GM23338 (cell line): ENCODE results near the gene MAD1L1. TPM values are rescaled to one million over a fixed set of nuclear protein-coding genes. Genes with fewer than 3 reads are reported as not detected.

ENCODE experiments used
- ATAC-seq: fragments of 200-7000 bp; cut with Tn5 transposase; 3 replicates; pipeline ENCODE4 v1.9.1; 2020
- DNase-seq: peaks from one replicate; pipeline ENCODE4 v3.0.0-alpha.2; 2015; ENCODE audit warnings: low spot score
- H2AFZ ChIP-seq: fragments of 200-600 bp; sonication (generic); 2 replicates; pipeline ENCODE4 v1.8.0; 2016; ENCODE audit warnings: antibody characterized with exemption, mild to moderate bottlenecking, moderate library complexity
- H3F3A ChIP-seq: fragments of 200-600 bp; sonication (generic); replicated peaks from 2 replicates; pipeline ENCODE4 v1.8.0; 2017; ENCODE audit warnings: antibody characterized with exemption, mixed run types, low read depth
- H3K27ac ChIP-seq: fragments of 200-600 bp; sonication (generic); 2 replicates; pipeline ENCODE4 v1.6.1; 2016; ENCODE audit warnings: low read depth
- H3K27me3 ChIP-seq: fragments of 200-600 bp; sonication (generic); 2 replicates; pipeline ENCODE4 v1.8.0; 2016; ENCODE audit warnings: mild to moderate bottlenecking, mixed run types, moderate library complexity; ENCODE audit not compliant: insufficient read depth
- H3K36me3 ChIP-seq: fragments of 200-600 bp; sonication (generic); 2 replicates; pipeline ENCODE4 v1.8.0; 2016; ENCODE audit warnings: mild to moderate bottlenecking; ENCODE audit not compliant: insufficient read depth
- H3K4me1 ChIP-seq: fragments of 200-600 bp; sonication (generic); 2 replicates; pipeline ENCODE4 v1.8.0; 2016; ENCODE audit warnings: mild to moderate bottlenecking, moderate library complexity; ENCODE audit not compliant: insufficient read depth
- H3K4me2 ChIP-seq: fragments of 200-600 bp; sonication (generic); 2 replicates; pipeline ENCODE4 v1.7.1; 2017; ENCODE audit warnings: mixed run types
- H3K4me3 ChIP-seq: fragments of 200-600 bp; sonication (generic); 2 replicates; pipeline ENCODE4 v1.6.1; 2016; ENCODE audit warnings: mixed run types
- H3K79me2 ChIP-seq: fragments of 200-600 bp; sonication (generic); replicated peaks from 2 replicates; pipeline ENCODE4 v1.8.0; 2017; ENCODE audit warnings: mild to moderate bottlenecking; ENCODE audit not compliant: insufficient read depth
- H3K9me2 ChIP-seq: fragments of 200-600 bp; sonication (generic); 2 replicates; pipeline ENCODE4 v1.8.0; 2017; ENCODE audit not compliant: insufficient read depth
- H4K20me1 ChIP-seq: fragments of 200-600 bp; sonication (generic); replicated peaks from 2 replicates; pipeline ENCODE4 v1.8.0; 2017; ENCODE audit warnings: mild to moderate bottlenecking; ENCODE audit not compliant: insufficient read depth
- H3K27ac Mint-ChIP-seq: 2 replicates; pipeline ENCODE4 v1.8.0; 2020; ENCODE audit warnings: inconsistent platforms, mild to moderate bottlenecking, moderate library complexity, mixed read lengths
- H3K27me3 Mint-ChIP-seq: 3 replicates; pipeline ENCODE4 v1.8.0; 2022; ENCODE audit warnings: low read depth, mild to moderate bottlenecking, moderate library complexity, mixed read lengths, inconsistent platforms; ENCODE audit not compliant: insufficient read depth, poor library complexity
- H3K36me3 Mint-ChIP-seq: 3 replicates; pipeline ENCODE4 v1.8.0; 2021; ENCODE audit warnings: low read depth, mild to moderate bottlenecking, inconsistent platforms, moderate library complexity, mixed read lengths
- H3K4me1 Mint-ChIP-seq: 3 replicates; pipeline ENCODE4 v1.8.0; 2020; ENCODE audit warnings: mild to moderate bottlenecking, inconsistent platforms, mixed read lengths
- H3K4me3 Mint-ChIP-seq: 3 replicates; pipeline ENCODE4 v1.8.0; 2021; ENCODE audit warnings: moderate library complexity, mild to moderate bottlenecking, inconsistent platforms, mixed read lengths
- H3K9me3 Mint-ChIP-seq: 3 replicates; pipeline ENCODE4 v1.8.0; 2020; ENCODE audit warnings: moderate library complexity, mild to moderate bottlenecking, inconsistent platforms, mixed read lengths
- CTCF ChIP-seq, 2 experiments: fragments of 200-600 bp in 1 of 2; sonication (generic) in 1 of 2; conservative IDR thresholded peaks; 2 replicates each; pipeline versions ENCODE4 v1.5.1 to v1.6.1; 2016 to 2017; ENCODE audit warnings: antibody characterized with exemption in 2 of 2, low read depth in 2 of 2, mild to moderate bottlenecking in 2 of 2, moderate library complexity in 1 of 2
- ETS1 ChIP-seq: IDR thresholded peaks from 2 replicates; pipeline ENCODE4 v1.6.1; 2016; ENCODE audit warnings: antibody characterized with exemption
- EZH2phosphoT487 ChIP-seq: fragments of 200-600 bp; sonication (generic); IDR thresholded peaks from one replicate; pipeline ENCODE4 v1.8.1; 2018; ENCODE audit warnings: antibody characterized with exemption; ENCODE audit not compliant: unreplicated experiment
- NANOG ChIP-seq: IDR thresholded peaks from 2 replicates; pipeline ENCODE4 v1.6.1; 2016; ENCODE audit warnings: antibody characterized with exemption, borderline replicate concordance
- ZNF114 ChIP-seq: fragments of 250-450 bp; sonication (Bioruptor Pico); IDR thresholded peaks from 2 replicates; pipeline ENCODE4 v1.5.0; 2020; ENCODE audit warnings: mild to moderate bottlenecking, moderate library complexity
- ZNF462 ChIP-seq: fragments of 250-450 bp; sonication (Bioruptor Pico); IDR thresholded peaks from 2 replicates; pipeline ENCODE4 v1.5.0; 2020; ENCODE audit warnings: mild to moderate bottlenecking, moderate library complexity
- polyA plus RNA-seq: library from polyadenylated mRNA; unstranded; fragments of >200 nt; fragmentation: Nextera tagmentation; extraction: Ambion mirVana; gene quantifications from 2 replicates; pipeline ENCODE4 v1.2.1, GENCODE V29; 2016
- total RNA-seq: library from RNA; depleted of rRNA; stranded (reverse); fragments of >200 nt; shearing (Covaris generic); gene quantifications from 2 replicates; pipeline ENCODE4 v1.2.3, GENCODE V29; 2014

MAD1L1 gene
- total and polyA plus RNA-seq, 2 experiments from 2014 or later, result 40.3 to 59.3 TPM

GRCh38 chr7:2126621-2127020 lies 106.1 kb downstream of the MAD1L1 start (continued):
- TF ChIP-seq ZNF462 (no peak), EZH2phosphoT487 (no peak), ETS1 (no peak), NANOG (no peak)

- Histone ChIP-seq H3K27ac (no peak overlapping the region), H3K27me3 (no peaks in the 10 kb centered on the region), H3F3A (no peaks in the 10 kb centered on the region), H4K20me1 (0 out of 2 replicates have a peak, but pooled peaks cover 1% of the 10 kb centered on the region), H3K4me2 (no peak overlapping the region), H2AFZ (no peak overlapping the region), H3K4me1 (no peaks in the 10 kb centered on the region), H3K4me3 (no peak overlapping the region), H3K9me2 (no peaks in the 10 kb centered on the region), H3K36me3 (no peaks in the 10 kb centered on the region), H3K79me2 (no peaks in the 10 kb centered on the region; the same call in 1 of the 2 replicates)
- no peaks in the 10 kb centered on the region for H3K9me3 Mint-ChIP-seq
- DNase-seq, result no peak
- H3K27me3 Mint-ChIP-seq, result peaks cover 4% of the 10 kb centered on the region
- ATAC-seq, result no peak
- H3K36me3 Mint-ChIP-seq, result no peaks in the 10 kb centered on the region; the same call in 2 of the 3 replicates
- no peaks in the 10 kb centered on the region for H3K4me1 Mint-ChIP-seq
- no peak overlapping the region for H3K4me3 Mint-ChIP-seq
- H3K27ac Mint-ChIP-seq, result no peak overlapping the region
- TF ChIP-seq EZH2phosphoT487 (no peak), ZNF114 (CRISPR knock-in tag) (no peak), ZNF462 (no peak), CTCF (conservative IDR thresholded peaks at IDR 0.05; ENCODE audit: low read depth in 2 of 2) (no peak)
Measured at GRCh38 chr7:2125931-2126330, 106.8 kb downstream of the MAD1L1 start.
